SK-N-SH (cell line): ENCODE measurements around the gene KCND3. TPM values are rescaled to one million over a fixed set of nuclear protein-coding genes. Genes with fewer than 3 reads are reported as not detected.

Experiments
- CTCF ChIA-PET: fragments of 300-600, 350-600 bp; formaldehyde crosslinking; extraction: SDS; loops from one replicate; lab custom pipeline; 2021; lab: Yijun Ruan, JAX
- POLR2A ChIA-PET: fragments of 350-600 bp; sonication (Branson Sonifier 250); formaldehyde crosslinking; extraction: SDS; loops from one replicate; lab custom pipeline; 2020; ENCODE audit warnings: antibody characterized with exemption, inconsistent platforms; lab: Yijun Ruan, JAX
- DNase-seq: peaks from one replicate; pipeline ENCODE4 v3.0.0; 2012
- H2AFZ ChIP-seq: fragments of 200-600 bp; sonication (generic); 2 replicates; pipeline ENCODE4 v1.8.1; 2016; ENCODE audit warnings: antibody characterized with exemption, mild to moderate bottlenecking, low read depth
- H3F3A ChIP-seq: fragments of 200-600 bp; sonication (generic); replicated peaks from 2 replicates; pipeline ENCODE3; 2016; ENCODE audit warnings: antibody characterized with exemption, mild to moderate bottlenecking; ENCODE audit not compliant: insufficient read depth
- H3K27ac ChIP-seq, 2 experiments: fragments of 200-500 bp in 1 of 2; fragments of 200-600 bp in 1 of 2; sonication (Bioruptor generic) in 1 of 2; sonication (generic), shearing (Covaris generic) in 1 of 2; 2 replicates each; pipeline versions ENCODE4 v1.5.1 to v1.6.1; 2014 to 2016; ENCODE audit warnings: low read depth in 2 of 2, inconsistent platforms in 1 of 2, low read length in 1 of 2, mild to moderate bottlenecking in 1 of 2, mixed read lengths in 1 of 2
- H3K27me3 ChIP-seq: fragments of 200-600 bp; sonication (generic), shearing (Covaris generic); 2 replicates; pipeline ENCODE4 v1.6.1; 2016; ENCODE audit warnings: mixed run types; ENCODE audit not compliant: insufficient read depth
- H3K36me3 ChIP-seq, 2 experiments: fragments of 200-500 bp in 1 of 2; fragments of 200-600 bp in 1 of 2; sonication (Bioruptor generic) in 1 of 2; sonication (generic) in 1 of 2; replicated peaks in 1 of 2; 2 replicates each; pipeline versions ENCODE3 to v1.5.1; 2014 to 2016; ENCODE audit warnings: low read length in 1 of 2, mild to moderate bottlenecking in 1 of 2; ENCODE audit not compliant: insufficient read depth in 2 of 2, control insufficient read depth in 1 of 2
- H3K4me1 ChIP-seq, 2 experiments: fragments of 200-500 bp in 1 of 2; fragments of 200-600 bp in 1 of 2; sonication (Bioruptor generic) in 1 of 2; sonication (generic), shearing (Covaris generic) in 1 of 2; 2 replicates each; pipeline versions ENCODE4 v1.5.1 to v1.6.1; 2014 to 2016; ENCODE audit warnings: low read depth in 1 of 2, low read length in 1 of 2, mixed run types in 1 of 2; ENCODE audit not compliant: insufficient read depth in 2 of 2, control insufficient read depth in 1 of 2
- H3K4me2 ChIP-seq: fragments of 200-600 bp; sonication (generic), shearing (Covaris generic); 2 replicates; pipeline ENCODE4 v1.6.1; 2017; ENCODE audit warnings: mixed run types
- H3K4me3 ChIP-seq, 2 experiments: fragments of 200-500 bp in 1 of 2; fragments of 200-600 bp in 1 of 2; sonication (Bioruptor generic) in 1 of 2; sonication (generic), shearing (Covaris generic) in 1 of 2; 2 replicates each; pipeline versions ENCODE4 v1.5.1 to v1.8.1; 2014 to 2016; ENCODE audit warnings: low read depth in 2 of 2, inconsistent platforms in 1 of 2, low read length in 1 of 2, mild to moderate bottlenecking in 1 of 2, mixed read lengths in 1 of 2, moderate library complexity in 1 of 2
- H3K79me2 ChIP-seq: fragments of 200-600 bp; sonication (generic); 2 replicates; pipeline ENCODE4 v1.8.1; 2017; ENCODE audit warnings: mild to moderate bottlenecking; ENCODE audit not compliant: insufficient read depth
- H3K9ac ChIP-seq: fragments of 200-600 bp; sonication (generic); 2 replicates; pipeline ENCODE4 v1.6.1; 2017; ENCODE audit warnings: mixed run types
- H3K9me2 ChIP-seq: fragments of 200-600 bp; sonication (generic); 2 replicates; pipeline ENCODE4 v1.6.1; 2017; ENCODE audit warnings: mixed run types
- H3K9me3 ChIP-seq: fragments of 200-600 bp; sonication (generic); 2 replicates; pipeline ENCODE4 v1.6.1; 2017; ENCODE audit warnings: mixed run types, mild to moderate bottlenecking, moderate library complexity
- H4K20me1 ChIP-seq: fragments of 200-600 bp; sonication (generic); 2 replicates; pipeline ENCODE4 v1.6.1; 2017; ENCODE audit warnings: mild to moderate bottlenecking, mixed run types; ENCODE audit not compliant: insufficient read depth
- CHD2 ChIP-seq: fragments of 150-350 bp; IDR thresholded peaks from 2 replicates; pipeline ENCODE4 v1.6.1; 2018; ENCODE audit warnings: low read length; ENCODE audit not compliant: partially characterized antibody
- FOSL2 ChIP-seq: IDR thresholded peaks from 2 replicates; pipeline ENCODE4 v1.4.0; 2012; ENCODE audit warnings: low read depth, mild to moderate bottlenecking, moderate library complexity, borderline replicate concordance
- FOXM1 ChIP-seq: IDR thresholded peaks from 2 replicates; pipeline ENCODE4 v1.4.0; 2012; ENCODE audit warnings: low read depth, mild to moderate bottlenecking
- GATA2 ChIP-seq: sonication (generic); formaldehyde crosslinking; IDR thresholded peaks from 2 replicates; pipeline ENCODE4 v1.5.0; 2020; ENCODE audit warnings: mild to moderate bottlenecking, missing genetic modification reagents
- IRF3 ChIP-seq: fragments of 150-350 bp; IDR thresholded peaks from 2 replicates; pipeline ENCODE4 v1.6.1; 2016; ENCODE audit warnings: mild to moderate bottlenecking, low read depth, low read length
- JUND ChIP-seq: IDR thresholded peaks from 2 replicates; pipeline ENCODE4 v1.4.0; 2012
- NFIC ChIP-seq: IDR thresholded peaks from 2 replicates; pipeline ENCODE4 v1.4.0; 2012; ENCODE audit warnings: borderline replicate concordance
- SIN3A ChIP-seq: IDR thresholded peaks from 2 replicates; pipeline ENCODE4 v1.6.1; 2012; ENCODE audit warnings: low read depth, mild to moderate bottlenecking, low read length, moderate library complexity, borderline replicate concordance
- SMC3 ChIP-seq: IDR thresholded peaks from 2 replicates; pipeline ENCODE4 v1.6.1; 2012; ENCODE audit warnings: low read depth, low read length, improper control_type of control experiment
- USF1 ChIP-seq: IDR thresholded peaks from 2 replicates; pipeline ENCODE4 v1.4.0; 2012; ENCODE audit warnings: low read depth, borderline replicate concordance
- USF2 ChIP-seq: fragments of 150-350 bp; IDR thresholded peaks from 2 replicates; pipeline ENCODE4 v1.6.1; 2017; ENCODE audit warnings: antibody characterized with exemption, low read length, low read depth, borderline replicate concordance
- ZBTB33 ChIP-seq: IDR thresholded peaks from 2 replicates; pipeline ENCODE4 v1.4.0; 2012; ENCODE audit warnings: low read depth, borderline replicate concordance
- WGBS: methylation state at CpG from one replicate; pipeline ENCODE4 v1.1.6; 2017; ENCODE audit warnings: low lambda C conversion rate; 5-methylcytosine and 5-hydroxymethylcytosine counted together
- polyA plus RNA-seq, 3 experiments: library from polyadenylated mRNA; depleted of rRNA; stranded (reverse); fragments of >200 nt; gene quantifications; 2 replicates each; pipeline ENCODE4 v1.2.3, GENCODE V29; 2012

The KCND3 gene
- polyA plus RNA-seq, 1 of the 3 experiments (the other 2 are of a cell fraction) = not detected

GRCh38 chr1:111725192-111725591 lies 264.3 kb downstream of the KCND3 start:
- Histone ChIP-seq H3K9me3 (no peaks in the 10 kb centered on the region), H3K9ac (no peak overlapping the region), H3K79me2 (no peaks in the 10 kb centered on the region), H3K4me1 (no peaks in the 10 kb centered on the region), H3K36me3 (no peaks in the 10 kb centered on the region), H2AFZ (no peak overlapping the region), H3K27me3 (no peaks in the 10 kb centered on the region), H4K20me1 (no peaks in the 10 kb centered on the region), H3F3A (no peaks in the 10 kb centered on the region), H3K27ac (no peak overlapping the region), H3K4me2 (no peak overlapping the region), H3K9me2 (no peaks in the 10 kb centered on the region), H3K4me3 (no peak overlapping the region)
- ChIA-PET POLR2A (interaction anchor here (0.7 kb wide), 1 partner anchor 14 kb away, joined by 3 read pairs; the partner anchor contains the start of gene INKA2), CTCF (interaction anchor here (0.7 to 2.4 kb wide), 5 partner anchors 10 to 217 kb away, joined by 3 to 11 read pairs (median 6); no protein-coding TSS in a partner anchor)
- no peak for TF ChIP-seq SIN3A
- TF ChIP-seq FOSL2 = no peak
- no peak for TF ChIP-seq GATA2 (CRISPR knock-in tag)
- no peak for TF ChIP-seq USF1
- TF ChIP-seq SMC3 = no peak
- no peak for TF ChIP-seq NFIC
- no peak for TF ChIP-seq USF2
- no peak for TF ChIP-seq CHD2
- TF ChIP-seq FOXM1 = no peak
- TF ChIP-seq ZBTB33 = no peak
- no peak for DNase-seq
- 83% methylated on average over 1 of the region's 5 CpGs for WGBS

GRCh38 chr1:111723871-111724270 lies 265.6 kb downstream of the KCND3 start:
- no peaks in the 10 kb centered on the region for H3F3A ChIP-seq
- CTCF ChIA-PET = interaction anchor here (0.9 kb wide), 1 partner anchor 9 kb away, joined by 3 read pairs; no protein-coding TSS in a partner anchor
- no peaks in the 10 kb centered on the region for H4K20me1 ChIP-seq
- no peak overlapping the region for H2AFZ ChIP-seq
- no peaks in the 10 kb centered on the region for H3K4me1 ChIP-seq
- DNase-seq = no peak
- POLR2A ChIA-PET = no interaction called here
- WGBS = 38% methylated on average over 1 of the region's 1 CpG
- H3K79me2 ChIP-seq = no peaks in the 10 kb centered on the region
- no peak overlapping the region for H3K9ac ChIP-seq
- no peak overlapping the region for H3K4me3 ChIP-seq
- no peak overlapping the region for H3K27ac ChIP-seq
- no peaks in the 10 kb centered on the region for H3K36me3 ChIP-seq
- H3K27me3 ChIP-seq = no peaks in the 10 kb centered on the region
- no peaks in the 10 kb centered on the region for H3K9me2 ChIP-seq
- no peaks in the 10 kb centered on the region for H3K9me3 ChIP-seq
- no peak overlapping the region for H3K4me2 ChIP-seq
- TF ChIP-seq ZBTB33 (no peak), JUND (no peak), IRF3 (no peak)
